BE2C (cell line): ENCODE measurements around the gene IGHMBP2.
"Not testable (repeated sequence)": the region's sequence is repeated elsewhere in the genome, so short reads cannot be mapped to it uniquely, and the experiment has no call there.

Experiments
- DNase-seq: peaks from one replicate; pipeline ENCODE4 v3.0.0-alpha.2; 2020
- H3K27me3 ChIP-seq: fragments of 250-450 bp; sonication (Bioruptor Pico); 2 replicates; pipeline ENCODE4 v1.5.1; 2020; ENCODE audit warnings: mild to moderate bottlenecking
- H3K36me3 ChIP-seq: fragments of 250-450 bp; sonication (Bioruptor Pico); 2 replicates; pipeline ENCODE4 v1.5.1; 2020; ENCODE audit warnings: mild to moderate bottlenecking
- H3K4me1 ChIP-seq: fragments of 250-450 bp; sonication (Bioruptor Pico); 2 replicates; pipeline ENCODE4 v1.5.1; 2020
- H3K4me3 ChIP-seq: 2 replicates; pipeline ENCODE4 v1.5.1; 2011; ENCODE audit warnings: low read depth, low read length
- H3K9me3 ChIP-seq: fragments of 250-450 bp; sonication (Bioruptor Pico); 2 replicates; pipeline ENCODE4 v1.5.1; 2020
- CTCF ChIP-seq: IDR thresholded peaks from 2 replicates; pipeline ENCODE4 v1.5.1; 2012; ENCODE audit warnings: mild to moderate bottlenecking, low read depth, low read length

The IGHMBP2 gene

GRCh38 chr11:68872216-68873003, 31.3 kb upstream of the IGHMBP2 start:
- Histone ChIP-seq H3K36me3 (no peaks in the 10 kb centered on the region), H3K9me3 (no peaks in the 10 kb centered on the region), H3K4me1 (no peaks in the 10 kb centered on the region), H3K27me3 (no peaks in the 10 kb centered on the region), H3K4me3 (no peak overlapping the region)
- TF ChIP-seq CTCF: no peak
- no peak for DNase-seq

- no peaks in the 10 kb centered on the region for H3K4me1 ChIP-seq
- no peak for TF ChIP-seq CTCF
- no peaks in the 10 kb centered on the region for H3K27me3 ChIP-seq
- no peak overlapping the region for H3K4me3 ChIP-seq
- DNase-seq: no peak
- H3K9me3 ChIP-seq: no peaks in the 10 kb centered on the region
- no peaks in the 10 kb centered on the region for H3K36me3 ChIP-seq
These were observed 25.7 kb upstream of the IGHMBP2 start for GRCh38 chr11:68878022-68878421.

- Histone ChIP-seq H3K9me3 (no peaks in the 10 kb centered on the region), H3K4me1 (no peaks in the 10 kb centered on the region), H3K36me3 (no peaks in the 10 kb centered on the region), H3K27me3 (no peaks in the 10 kb centered on the region), H3K4me3 (no peak overlapping the region)
- TF ChIP-seq CTCF: no peak
- no peak for DNase-seq
These were observed 22.8 kb upstream of the IGHMBP2 start for GRCh38 chr11:68880851-68881250.

- no peak for TF ChIP-seq CTCF
- Histone ChIP-seq H3K4me3 (no peak overlapping the region), H3K27me3 (no peaks in the 10 kb centered on the region), H3K4me1 (no peaks in the 10 kb centered on the region), H3K9me3 (no peaks in the 10 kb centered on the region), H3K36me3 (no peaks in the 10 kb centered on the region)
- DNase-seq: no peak
These were observed 22.4 kb upstream of the IGHMBP2 start for GRCh38 chr11:68881320-68881719.

GRCh38 chr11:68882391-68882790, 21.3 kb upstream of the IGHMBP2 start:
- H3K4me3 ChIP-seq: no peak overlapping the region
- no peaks in the 10 kb centered on the region for H3K9me3 ChIP-seq
- DNase-seq: no peak
- no peak for TF ChIP-seq CTCF
- no peaks in the 10 kb centered on the region for H3K27me3 ChIP-seq
- no peaks in the 10 kb centered on the region for H3K36me3 ChIP-seq
- H3K4me1 ChIP-seq: no peaks in the 10 kb centered on the region

GRCh38 chr11:68884827-68885226, 18.9 kb upstream of the IGHMBP2 start:
- DNase-seq, H3K27me3 ChIP-seq, H3K4me1 ChIP-seq, H3K4me3 ChIP-seq, H3K9me3 ChIP-seq, H3K36me3 ChIP-seq: not testable (repeated sequence)
